Measurements from ENCODE around the gene SNAPC2. TPM values are rescaled to one million over a fixed set of nuclear protein-coding genes. Genes with fewer than 3 reads are reported as not detected.
"Not testable (repeated sequence)": the region's sequence is repeated elsewhere in the genome, so short reads cannot be mapped to it uniquely, and the experiment has no call there.

Gene SNAPC2
- total RNA-seq, 4 donors from 2014 or later, result 7.4 to 12.9 (median 9.4) TPM

GRCh38 chr19:7916103-7916954 is 3.8 kb upstream of the SNAPC2 start:
- Histone ChIP-seq H3K9me3 (no peaks in the 10 kb centered on the region), H3K36me3 (peaks cover 0 to 20% (median 0%) of the 10 kb centered on the region in 3 donors), H3K27ac (peak overlapping the region in 1 of 4 donors; percentile 25), H3K4me3 (peak overlapping the region; percentile 6 to 94 (median 64)), H3K27me3 (peaks cover 0 to 38% of the 10 kb centered on the region in 2 donors), H3K4me1 (peaks cover 2 to 35% (median 24%) of the 10 kb centered on the region in 4 donors)
- TF ChIP-seq CTCF (IDR thresholded peaks at IDR 0.05), result no peak
- no peak for TF ChIP-seq POLR2A (IDR thresholded peaks at IDR 0.05)
- DNase-seq, result peak in 1 of 3 donors; percentile 69

GRCh38 chr19:7916955-7917266 is 3.2 kb upstream of the SNAPC2 start:
- TF ChIP-seq CTCF (IDR thresholded peaks at IDR 0.05) (no peak), POLR2A (IDR thresholded peaks at IDR 0.05) (no peak)
- Histone ChIP-seq H3K9me3 (no peaks in the 10 kb centered on the region), H3K27me3 (peaks cover 0 to 38% of the 10 kb centered on the region in 2 donors), H3K4me3 (peak overlapping the region; percentile 6 to 94 (median 64)), H3K27ac (peak overlapping the region in 1 of 4 donors; percentile 25), H3K36me3 (peaks cover 0 to 16% (median 0%) of the 10 kb centered on the region in 3 donors), H3K4me1 (peaks cover 2 to 41% (median 29%) of the 10 kb centered on the region in 4 donors)
- DNase-seq, result no peak

GRCh38 chr19:7917267-7918061 is 2.7 kb upstream of the SNAPC2 start:
- peak overlapping the region; percentile 2 to 94 (median 64) for H3K4me3 ChIP-seq
- H3K9me3 ChIP-seq, result no peaks in the 10 kb centered on the region
- no peak for TF ChIP-seq POLR2A (IDR thresholded peaks at IDR 0.05)
- TF ChIP-seq CTCF (IDR thresholded peaks at IDR 0.05), result peak in 5 of 6 experiments; percentile 13 to 63 (median 53)
- H3K36me3 ChIP-seq, result peaks cover 0 to 15% (median 0%) of the 10 kb centered on the region in 3 donors
- peak; percentile 34 to 76 (median 75) for DNase-seq
- peak overlapping the region in 1 of 4 donors; percentile 39 for H3K27ac ChIP-seq
- peaks cover 0 to 38% of the 10 kb centered on the region in 2 donors for H3K27me3 ChIP-seq
- H3K4me1 ChIP-seq, result peaks cover 2 to 46% (median 29%) of the 10 kb centered on the region in 4 donors

- not testable (repeated sequence) for DNase-seq, H3K27ac ChIP-seq, H3K9me3 ChIP-seq
- H3K4me1 ChIP-seq, result peaks cover 2 to 46% (median 29%) of the 10 kb centered on the region in 4 donors
- H3K27me3 ChIP-seq, result peaks cover 0 to 38% of the 10 kb centered on the region in 2 donors
- peaks cover 0 to 15% (median 0%) of the 10 kb centered on the region in 3 donors for H3K36me3 ChIP-seq
- peak overlapping the region in 3 of 4 donors; percentile 49 to 94 (median 78) for H3K4me3 ChIP-seq
Observed at GRCh38 chr19:7918062-7918614, 2.0 kb upstream of the SNAPC2 start.

- no peaks in the 10 kb centered on the region for H3K9me3 ChIP-seq
- H3K27me3 ChIP-seq, result peaks cover 0 to 38% of the 10 kb centered on the region in 2 donors
- peaks cover 0 to 14% (median 0%) of the 10 kb centered on the region in 3 donors for H3K36me3 ChIP-seq
- H3K4me1 ChIP-seq, result peaks cover 2 to 46% (median 29%) of the 10 kb centered on the region in 4 donors
- TF ChIP-seq POLR2A (IDR thresholded peaks at IDR 0.05) (peak; percentile 46 to 65), CTCF (IDR thresholded peaks at IDR 0.05) (peak in 1 of 6 experiments; percentile 4)
- H3K27ac ChIP-seq, result peak overlapping the region in 3 of 4 donors; percentile 87 to 97 (median 93)
- peak in 2 of 3 donors; percentile 68 to 73 for DNase-seq
- peak overlapping the region in 3 of 4 donors; percentile 78 to 94 (median 87) for H3K4me3 ChIP-seq
Observed at GRCh38 chr19:7918615-7919421, 1.3 kb upstream of the SNAPC2 start.

Measured in Peyer's patch (tissue), 4 donors.